Stimulated activated CD4-positive, alpha-beta T cell treated with anti-CD3 and anti-CD28 coated beads, Interleukin-1b, Interleukin-23, amount 100 ng/mL, for 48 hours (primary cell): ENCODE data around the gene ACKR2.
"Not testable (repeated sequence)": the region's sequence is repeated elsewhere in the genome, so short reads cannot be mapped to it uniquely, and the experiment has no call there.

Source experiments
- DNase-seq: peaks from one replicate; pipeline ENCODE4 v3.0.0-alpha.2; 2020

Gene ACKR2

GRCh38 chr3:42864321-42864950, 55.2 kb downstream of the ACKR2 start:
- DNase-seq, result no peak

- DNase-seq, result no peak
Observed at GRCh38 chr3:42865256-42865655, 56.0 kb downstream of the ACKR2 start.

GRCh38 chr3:42867138-42867537, 57.9 kb downstream of the ACKR2 start:
- DNase-seq, result no peak

- no peak for DNase-seq
Observed at GRCh38 chr3:42868841-42869240, 59.6 kb downstream of the ACKR2 start.

- DNase-seq, result no peak
Observed at GRCh38 chr3:42871592-42872196, 62.4 kb downstream of the ACKR2 start.

GRCh38 chr3:42872718-42873117, 63.5 kb downstream of the ACKR2 start:
- no peak for DNase-seq

GRCh38 chr3:42873221-42873982, 64.2 kb downstream of the ACKR2 start:
- DNase-seq, result no peak

- no peak for DNase-seq
Observed at GRCh38 chr3:42874749-42875148, 65.5 kb downstream of the ACKR2 start.

- no peak for DNase-seq
Observed at GRCh38 chr3:42875325-42876151, 66.3 kb downstream of the ACKR2 start, which contains the start of gene CYP8B1. CYP8B1 (minus strand) TSS chr3:42875879; CDS start chr3:42875816, 63 bp downstream.

GRCh38 chr3:42876401-42876800, 67.2 kb downstream of the ACKR2 start:
- DNase-seq, result no peak

GRCh38 chr3:42876940-42877720, 67.9 kb downstream of the ACKR2 start:
- DNase-seq, result no peak

- no peak for DNase-seq
Observed at GRCh38 chr3:42877881-42878280, 68.6 kb downstream of the ACKR2 start.

- no peak for DNase-seq
Observed at GRCh38 chr3:42880183-42880582, 70.9 kb downstream of the ACKR2 start.

GRCh38 chr3:42880601-42881451, 71.6 kb downstream of the ACKR2 start:
- DNase-seq, result peak; percentile 91

- DNase-seq, result not testable (repeated sequence)
Observed at GRCh38 chr3:42883251-42883930, 74.1 kb downstream of the ACKR2 start.

- DNase-seq, result no peak
Observed at GRCh38 chr3:42884324-42884723, 75.1 kb downstream of the ACKR2 start.

GRCh38 chr3:42886294-42886822, 77.1 kb downstream of the ACKR2 start:
- no peak for DNase-seq

GRCh38 chr3:42887084-42887483, 77.8 kb downstream of the ACKR2 start:
- no peak for DNase-seq

GRCh38 chr3:42891042-42891441, 81.8 kb downstream of the ACKR2 start:
- no peak for DNase-seq

- no peak for DNase-seq
Observed at GRCh38 chr3:42892169-42892568, 82.9 kb downstream of the ACKR2 start.
